ENCODE data around the gene DNAJC13.

Gene DNAJC13

DNA sequence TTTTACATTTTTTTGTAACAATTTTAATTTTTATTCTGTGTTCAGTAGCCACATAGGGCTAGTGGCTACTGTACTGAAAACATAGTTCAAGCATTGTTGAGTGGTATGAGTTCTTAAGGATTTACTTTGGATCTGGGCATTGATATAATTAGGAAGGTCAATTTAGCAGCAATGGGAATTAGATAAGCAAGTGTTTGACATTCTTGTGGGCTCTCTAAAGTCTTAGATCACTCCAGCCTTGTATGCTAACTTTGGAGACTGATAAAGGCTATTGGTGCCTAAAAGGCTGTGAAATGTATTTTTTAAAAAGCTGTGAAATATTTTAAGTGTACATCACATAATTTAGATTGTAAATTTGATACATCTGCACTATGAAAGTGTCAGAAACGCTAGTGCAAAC is 2.5 kb upstream of the DNAJC13 start:
- TF ChIP-seq, protein P1, sequence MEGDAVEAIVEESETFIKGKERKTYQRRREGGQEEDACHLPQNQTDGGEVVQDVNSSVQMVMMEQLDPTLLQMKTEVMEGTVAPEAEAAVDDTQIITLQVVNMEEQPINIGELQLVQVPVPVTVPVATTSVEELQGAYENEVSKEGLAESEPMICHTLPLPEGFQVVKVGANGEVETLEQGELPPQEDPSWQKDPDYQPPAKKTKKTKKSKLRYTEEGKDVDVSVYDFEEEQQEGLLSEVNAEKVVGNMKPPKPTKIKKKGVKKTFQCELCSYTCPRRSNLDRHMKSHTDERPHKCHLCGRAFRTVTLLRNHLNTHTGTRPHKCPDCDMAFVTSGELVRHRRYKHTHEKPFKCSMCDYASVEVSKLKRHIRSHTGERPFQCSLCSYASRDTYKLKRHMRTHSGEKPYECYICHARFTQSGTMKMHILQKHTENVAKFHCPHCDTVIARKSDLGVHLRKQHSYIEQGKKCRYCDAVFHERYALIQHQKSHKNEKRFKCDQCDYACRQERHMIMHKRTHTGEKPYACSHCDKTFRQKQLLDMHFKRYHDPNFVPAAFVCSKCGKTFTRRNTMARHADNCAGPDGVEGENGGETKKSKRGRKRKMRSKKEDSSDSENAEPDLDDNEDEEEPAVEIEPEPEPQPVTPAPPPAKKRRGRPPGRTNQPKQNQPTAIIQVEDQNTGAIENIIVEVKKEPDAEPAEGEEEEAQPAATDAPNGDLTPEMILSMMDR (IDR thresholded peaks at IDR 0.05; ENCODE audit: low read depth, low read length): no peak
- no peak overlapping the region for H3K4me3 ChIP-seq (ENCODE audit: low read depth, low read length)

DNA sequence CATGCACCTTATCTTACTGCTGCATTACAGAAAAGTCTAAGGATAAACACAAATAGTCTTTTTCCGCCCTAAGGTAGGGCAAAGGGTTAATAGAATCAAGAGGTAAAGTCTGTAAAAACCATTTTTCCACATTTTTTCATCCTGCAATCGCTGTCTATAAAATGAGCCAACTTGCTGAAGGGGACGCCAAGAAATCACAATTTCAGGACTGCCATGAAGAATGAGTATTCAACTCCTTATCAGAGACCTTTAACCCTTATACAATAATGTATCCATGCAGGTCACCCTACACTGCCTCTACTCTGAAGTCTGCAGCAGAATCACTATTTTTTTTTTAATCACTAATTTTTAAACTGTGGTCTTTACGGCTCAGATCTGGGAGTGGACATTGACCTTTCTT is 1.1 kb upstream of the DNAJC13 start:
- TF ChIP-seq, protein P1 (IDR thresholded peaks at IDR 0.05; ENCODE audit: low read depth, low read length): no peak
- H3K4me3 ChIP-seq (ENCODE audit: low read depth, low read length): no peak overlapping the region

DNA sequence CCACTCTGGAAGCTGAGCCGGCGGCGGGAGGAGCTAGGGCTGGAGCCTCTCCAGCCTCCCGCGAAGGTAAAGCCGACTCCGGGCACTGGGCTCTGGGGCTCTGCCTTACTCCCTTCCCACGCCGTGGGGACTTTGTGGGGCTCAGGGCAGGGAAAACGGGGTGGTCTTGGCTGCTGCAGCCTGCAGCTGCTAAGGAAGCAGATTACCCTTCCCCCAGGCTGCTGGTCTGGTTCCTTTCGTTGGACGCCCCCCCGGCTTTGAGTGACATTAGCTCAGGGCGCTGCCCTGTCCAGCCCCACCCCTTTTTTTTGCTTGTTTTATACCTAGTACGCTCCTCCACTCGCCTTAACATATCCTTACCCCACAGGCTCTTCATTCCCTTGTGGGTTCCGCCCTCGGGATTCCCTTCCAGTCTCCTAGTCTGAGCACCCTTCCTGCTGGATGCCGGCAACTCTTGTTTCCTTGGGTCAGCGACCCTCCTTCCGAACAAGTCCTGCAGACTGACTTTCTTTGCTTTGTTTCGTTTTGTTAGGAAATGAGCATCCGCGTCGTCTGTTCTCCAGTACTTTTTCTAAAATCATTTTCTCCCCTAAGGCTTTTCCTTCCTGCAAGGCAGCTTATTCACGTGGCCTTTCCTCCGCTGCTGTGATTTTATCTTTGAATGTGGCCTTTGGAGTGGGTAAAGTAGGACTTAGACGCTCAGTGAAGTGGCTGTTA is 551 bp downstream of the DNAJC13 start:
- TF ChIP-seq, protein P1 (IDR thresholded peaks at IDR 0.05; ENCODE audit: low read depth, low read length): no peak
- H3K4me3 ChIP-seq (ENCODE audit: low read depth, low read length): peak overlapping the region; percentile 99

DNA sequence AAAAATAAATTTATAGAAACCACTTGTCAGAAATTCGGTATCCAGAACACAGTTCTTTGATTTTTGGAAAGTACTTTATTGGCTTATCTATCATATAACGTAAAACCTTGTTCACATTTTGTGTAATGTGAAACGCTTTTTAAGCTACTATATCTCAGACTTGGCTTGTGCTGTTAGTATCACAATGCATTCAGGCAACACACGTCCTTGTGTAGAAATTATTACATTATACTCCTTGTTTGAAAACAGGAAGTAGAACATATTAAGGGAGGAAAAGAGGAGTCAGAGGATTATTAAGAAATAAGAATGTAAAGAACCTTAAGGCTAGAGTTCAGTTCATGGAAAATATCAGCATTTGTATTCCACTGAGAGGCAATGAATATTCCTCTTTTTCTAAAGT is 1.6 kb downstream of the DNAJC13 start:
- TF ChIP-seq, protein P1 (IDR thresholded peaks at IDR 0.05; ENCODE audit: low read depth, low read length): no peak
- H3K4me3 ChIP-seq (ENCODE audit: low read depth, low read length): peak overlapping the region; percentile 99

DNA sequence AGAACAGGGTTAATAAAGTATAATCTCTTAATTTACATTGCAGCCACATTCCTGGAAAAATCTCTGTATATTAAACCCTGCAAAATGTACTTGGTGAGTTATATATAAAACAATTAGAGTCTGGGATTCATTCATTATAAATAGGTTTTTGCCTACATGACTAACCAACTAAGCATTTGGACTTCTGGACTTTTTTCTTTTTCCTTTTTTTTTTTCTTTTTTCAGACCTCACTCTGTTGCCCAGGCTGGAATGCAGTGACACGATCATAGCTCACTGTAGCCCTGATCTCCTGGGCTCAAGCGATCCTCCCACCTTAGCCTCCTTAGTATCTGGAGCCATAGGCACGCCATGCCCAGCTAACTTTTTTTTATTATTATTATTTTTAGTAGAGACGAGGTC is 4.5 kb downstream of the DNAJC13 start:
- TF ChIP-seq, protein P1 (IDR thresholded peaks at IDR 0.05; ENCODE audit: low read depth, low read length): no peak
- no peak overlapping the region for H3K4me3 ChIP-seq (ENCODE audit: low read depth, low read length)

DNA sequence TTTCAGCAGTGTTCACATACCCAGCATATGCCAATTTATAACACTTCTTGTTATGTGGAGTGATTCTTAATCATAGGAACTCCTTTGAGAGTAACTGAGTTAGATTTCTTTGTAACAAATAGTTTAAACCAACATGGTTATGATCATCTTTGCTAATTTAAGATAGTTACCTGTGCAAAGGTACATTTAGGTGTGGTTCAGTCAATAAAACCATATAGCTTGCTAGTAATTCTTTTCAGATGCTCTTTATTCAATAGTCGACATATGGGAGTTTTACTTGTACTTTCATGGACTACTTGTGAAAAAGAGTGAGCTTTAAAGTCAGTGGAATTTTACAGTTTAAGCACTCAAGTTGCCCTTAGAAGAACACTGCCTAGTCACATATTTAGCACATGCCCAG is 5.2 kb downstream of the DNAJC13 start:
- TF ChIP-seq, protein P1 (IDR thresholded peaks at IDR 0.05; ENCODE audit: low read depth, low read length): no peak
- H3K4me3 ChIP-seq (ENCODE audit: low read depth, low read length): no peak overlapping the region

DNA sequence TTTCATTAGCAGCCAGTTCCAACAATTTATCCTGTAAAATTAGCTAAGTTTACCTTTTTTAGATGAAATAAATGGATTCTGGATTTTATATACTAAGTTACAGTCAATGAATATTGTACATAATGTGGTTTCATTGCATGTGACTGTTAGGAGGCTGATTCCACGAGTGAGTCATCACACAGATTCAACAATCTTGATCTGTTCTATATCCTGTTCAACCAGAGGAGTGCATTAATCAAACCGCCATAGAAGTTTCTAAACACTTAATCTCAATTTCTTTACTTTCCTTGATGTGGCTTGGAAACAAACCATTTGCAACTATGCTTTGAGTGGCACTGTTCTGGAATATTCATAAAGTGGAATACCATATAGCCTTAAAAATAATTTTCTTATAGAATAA is 15.3 kb downstream of the DNAJC13 start:
- no peak overlapping the region for H3K4me3 ChIP-seq (ENCODE audit: low read depth, low read length)
- TF ChIP-seq, protein P1 (IDR thresholded peaks at IDR 0.05; ENCODE audit: low read depth, low read length): no peak
